ENCODE data around the gene CRNN. TPM values are rescaled to one million over a fixed set of nuclear protein-coding genes. Genes with fewer than 3 reads are reported as not detected.

The CRNN gene
- total RNA-seq, 4 donors from 2014 or later = 2.2 to 103 (median 4.7) TPM

GRCh38 chr1:152459596-152460528 lies 45.8 kb upstream of the CRNN start:
- H3K27me3 ChIP-seq = no peaks in the 10 kb centered on the region
- WGBS, 2 donors (ENCODE audit: low coverage in 1 of 2) = 41 to 56% methylated on average over 8 of the region's 8 CpGs
- H3K9me3 ChIP-seq = no peaks in the 10 kb centered on the region
- H3K4me3 ChIP-seq = peak overlapping the region in 1 of 2 donors; percentile 13
- H3K27ac ChIP-seq = peak overlapping the region in 1 of 4 donors; percentile 33
- peaks cover 0 to 13% (median 0%) of the 10 kb centered on the region in 3 donors for H3K4me1 ChIP-seq
- TF ChIP-seq CTCF (IDR thresholded peaks at IDR 0.05) = peak; percentile 46 to 77 (median 60)
- TF ChIP-seq EP300 (IDR thresholded peaks at IDR 0.05) = no peak
- no peaks in the 10 kb centered on the region for H3K36me3 ChIP-seq
- ATAC-seq = no peak

GRCh38 chr1:152458384-152459185 lies 44.5 kb upstream of the CRNN start:
- no peak overlapping the region for H3K27ac ChIP-seq
- H3K4me3 ChIP-seq = no peak overlapping the region
- H3K36me3 ChIP-seq = no peaks in the 10 kb centered on the region
- peak; percentile 75 for ATAC-seq
- no peaks in the 10 kb centered on the region for H3K9me3 ChIP-seq
- no peaks in the 10 kb centered on the region for H3K27me3 ChIP-seq
- WGBS, 2 donors (ENCODE audit: low coverage in 1 of 2) = 30 to 44% methylated on average over 6 to 9 of the region's 11 CpGs
- TF ChIP-seq POLR2A (IDR thresholded peaks at IDR 0.05) = no peak
- TF ChIP-seq POLR2AphosphoS5 (IDR thresholded peaks at IDR 0.05) = no peak
- TF ChIP-seq CTCF (IDR thresholded peaks at IDR 0.05) = peak; percentile 67 to 93 (median 79)
- TF ChIP-seq EP300 (IDR thresholded peaks at IDR 0.05) = no peak
- H3K4me1 ChIP-seq = peaks cover 0 to 13% (median 0%) of the 10 kb centered on the region in 3 donors

- Histone ChIP-seq H3K4me1 (peaks cover 0 to 13% (median 0%) of the 10 kb centered on the region in 3 donors), H3K9me3 (no peaks in the 10 kb centered on the region), H3K36me3 (no peaks in the 10 kb centered on the region), H3K27ac (no peak overlapping the region), H3K27me3 (no peaks in the 10 kb centered on the region), H3K4me3 (no peak overlapping the region)
- 83% methylated on average over 2 of the region's 2 CpGs; no CpG with 5 or more reads in 1 of the 2 donors for WGBS, 2 donors (ENCODE audit: low coverage in 1 of 2)
- TF ChIP-seq POLR2AphosphoS5 (IDR thresholded peaks at IDR 0.05) (no peak), CTCF (IDR thresholded peaks at IDR 0.05) (no peak), EP300 (IDR thresholded peaks at IDR 0.05) (no peak), POLR2A (IDR thresholded peaks at IDR 0.05) (no peak)
- no peak for ATAC-seq
These were observed 43.5 kb upstream of the CRNN start for GRCh38 chr1:152457561-152457960.

GRCh38 chr1:152457071-152457470 lies 43.0 kb upstream of the CRNN start:
- H3K4me3 ChIP-seq = no peak overlapping the region
- ATAC-seq = no peak
- 58 to 80% methylated on average over 1 of the region's 1 CpG for WGBS, 2 donors (ENCODE audit: low coverage in 1 of 2)
- no peak overlapping the region for H3K27ac ChIP-seq
- no peaks in the 10 kb centered on the region for H3K36me3 ChIP-seq
- TF ChIP-seq EP300 (IDR thresholded peaks at IDR 0.05) (no peak), POLR2A (IDR thresholded peaks at IDR 0.05) (no peak), CTCF (IDR thresholded peaks at IDR 0.05) (no peak), POLR2AphosphoS5 (IDR thresholded peaks at IDR 0.05) (no peak)
- no peaks in the 10 kb centered on the region for H3K27me3 ChIP-seq
- H3K4me1 ChIP-seq = peaks cover 0 to 13% (median 0%) of the 10 kb centered on the region in 3 donors
- H3K9me3 ChIP-seq = no peaks in the 10 kb centered on the region

Data from gastroesophageal sphincter (tissue), 4 donors.